Stimulated activated CD4-positive, alpha-beta T cell treated with anti-CD3 and anti-CD28 coated beads, Interleukin-1b, Interleukin-23, amount 100 ng/mL, for 48 hours (primary cell): ENCODE results near the gene TMEM97.
"Not testable (repeated sequence)": the region's sequence is repeated elsewhere in the genome, so short reads cannot be mapped to it uniquely, and the experiment has no call there.

Source experiments
- DNase-seq: peaks from one replicate; pipeline ENCODE4 v3.0.0-alpha.2; 2020

The TMEM97 gene

GRCh38 chr17:28338769-28339212 lies 19.8 kb downstream of the TMEM97 start:
- DNase-seq, result not testable (repeated sequence)

GRCh38 chr17:28339431-28339830 lies 20.4 kb downstream of the TMEM97 start:
- no peak for DNase-seq

GRCh38 chr17:28340374-28340773 lies 21.4 kb downstream of the TMEM97 start:
- DNase-seq, result no peak

- no peak for DNase-seq
Observed at GRCh38 chr17:28341516-28341915, 22.5 kb downstream of the TMEM97 start.

GRCh38 chr17:28342313-28342712 lies 23.3 kb downstream of the TMEM97 start:
- DNase-seq, result no peak

GRCh38 chr17:28343491-28343932 lies 24.5 kb downstream of the TMEM97 start:
- no peak for DNase-seq

- DNase-seq, result no peak
Observed at GRCh38 chr17:28344011-28344410, 25.0 kb downstream of the TMEM97 start.

GRCh38 chr17:28344435-28344901 lies 25.5 kb downstream of the TMEM97 start:
- no peak for DNase-seq

GRCh38 chr17:28345419-28346198 lies 26.6 kb downstream of the TMEM97 start:
- no peak for DNase-seq

GRCh38 chr17:28346199-28346580 lies 27.2 kb downstream of the TMEM97 start:
- no peak for DNase-seq

- no peak for DNase-seq
Observed at GRCh38 chr17:28346746-28347246, 27.8 kb downstream of the TMEM97 start.

- no peak for DNase-seq
Observed at GRCh38 chr17:28347261-28347891, 28.4 kb downstream of the TMEM97 start.

GRCh38 chr17:28348979-28349378 lies 30.0 kb downstream of the TMEM97 start:
- DNase-seq, result no peak

- no peak for DNase-seq
Observed at GRCh38 chr17:28350271-28350670, 31.3 kb downstream of the TMEM97 start.

- DNase-seq, result peak; percentile 96
Observed at GRCh38 chr17:28357061-28357900, 38.3 kb downstream of the TMEM97 start, which contains the start of gene POLDIP2. Gene POLDIP2, minus strand, starts transcription at chr17:28357527. Its CDS starts 79 bp downstream, at chr17:28357448.

- no peak for DNase-seq
Observed at GRCh38 chr17:28357901-28358197, 38.8 kb downstream of the TMEM97 start.

- DNase-seq, result no peak
Observed at GRCh38 chr17:28363186-28363585, 44.2 kb downstream of the TMEM97 start.

- DNase-seq, result no peak
Observed at GRCh38 chr17:28363776-28364650, 45.0 kb downstream of the TMEM97 start.

- DNase-seq, result no peak
Observed at GRCh38 chr17:28364665-28365363, 45.8 kb downstream of the TMEM97 start, which contains the start of gene SEBOX. Gene SEBOX, minus strand, starts transcription at chr17:28365199. Its CDS starts 48 bp downstream, at chr17:28365151.

GRCh38 chr17:28365487-28365886 lies 46.5 kb downstream of the TMEM97 start:
- no peak for DNase-seq

- no peak for DNase-seq
Observed at GRCh38 chr17:28366605-28367004, 47.6 kb downstream of the TMEM97 start.
